GM19043 (cell line): ENCODE measurements around the gene RANBP1.
"Not testable (repeated sequence)": the region's sequence is repeated elsewhere in the genome, so short reads cannot be mapped to it uniquely, and the experiment has no call there.

Source experiments
- ATAC-seq: cut with Tn5 transposase; IDR thresholded peaks from one replicate; pipeline ENCODE4 v1.9.1; 2021; ENCODE audit warnings: low read depth; ENCODE audit not compliant: unreplicated experiment

RANBP1 gene

DNA sequence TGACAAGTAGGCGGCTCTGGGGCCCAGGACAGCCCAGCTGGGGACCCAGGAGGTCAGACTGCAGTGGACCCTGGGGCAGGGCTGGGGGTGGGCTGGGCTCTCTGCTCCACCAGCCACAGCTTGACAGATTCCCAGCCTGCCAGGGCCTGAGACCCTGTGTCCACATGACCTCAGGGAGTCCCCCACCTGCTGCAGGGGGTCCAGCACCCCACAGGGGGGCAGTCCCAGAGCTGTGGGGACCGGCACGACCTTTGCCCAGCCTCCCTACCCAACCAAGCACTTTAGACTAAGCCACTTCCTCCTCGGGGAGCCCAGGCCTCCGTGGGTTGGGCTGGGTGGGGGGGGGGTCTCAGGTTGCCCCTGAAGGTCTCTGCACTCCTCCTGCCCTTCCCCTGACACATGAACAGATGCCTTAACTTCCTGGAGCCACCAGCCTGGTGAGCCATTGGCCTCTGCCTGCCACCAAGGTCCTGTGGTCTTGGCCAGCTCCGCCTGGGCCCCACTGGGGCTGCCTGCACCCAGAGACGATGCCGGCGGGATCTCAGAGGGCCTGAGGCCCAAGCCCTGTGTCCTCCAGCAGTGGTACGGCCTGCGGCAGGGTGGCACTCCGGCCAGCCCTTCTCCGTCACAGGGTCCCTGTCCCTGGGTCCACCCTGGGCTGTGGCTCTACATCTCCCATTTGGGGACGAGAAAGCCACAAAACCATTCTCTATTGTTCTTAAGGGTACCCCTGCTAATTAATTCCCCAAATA, 31.5 kb downstream of the RANBP1 start:
- ATAC-seq = no peak

DNA sequence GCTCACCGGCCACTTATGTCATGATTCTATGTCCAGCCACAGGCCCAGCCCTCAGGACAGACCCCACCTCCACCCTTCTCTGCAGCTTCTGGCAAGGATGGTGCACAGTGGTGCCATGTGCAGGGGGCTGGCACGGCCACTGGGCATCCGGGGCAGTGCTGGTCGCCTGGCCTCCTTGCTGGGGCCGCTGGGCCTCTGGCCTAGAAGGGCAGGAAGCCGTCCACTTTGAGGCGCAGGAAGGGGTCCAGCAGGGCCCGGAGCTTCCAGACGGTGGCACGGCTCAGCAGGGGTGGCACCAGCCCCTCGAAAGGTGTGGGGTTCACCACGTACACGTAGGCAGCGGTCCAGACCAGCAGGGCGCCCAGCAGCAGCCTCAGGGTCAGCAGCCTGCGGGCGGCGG, 32.5 kb downstream of the RANBP1 start:
- ATAC-seq = no peak

DNA sequence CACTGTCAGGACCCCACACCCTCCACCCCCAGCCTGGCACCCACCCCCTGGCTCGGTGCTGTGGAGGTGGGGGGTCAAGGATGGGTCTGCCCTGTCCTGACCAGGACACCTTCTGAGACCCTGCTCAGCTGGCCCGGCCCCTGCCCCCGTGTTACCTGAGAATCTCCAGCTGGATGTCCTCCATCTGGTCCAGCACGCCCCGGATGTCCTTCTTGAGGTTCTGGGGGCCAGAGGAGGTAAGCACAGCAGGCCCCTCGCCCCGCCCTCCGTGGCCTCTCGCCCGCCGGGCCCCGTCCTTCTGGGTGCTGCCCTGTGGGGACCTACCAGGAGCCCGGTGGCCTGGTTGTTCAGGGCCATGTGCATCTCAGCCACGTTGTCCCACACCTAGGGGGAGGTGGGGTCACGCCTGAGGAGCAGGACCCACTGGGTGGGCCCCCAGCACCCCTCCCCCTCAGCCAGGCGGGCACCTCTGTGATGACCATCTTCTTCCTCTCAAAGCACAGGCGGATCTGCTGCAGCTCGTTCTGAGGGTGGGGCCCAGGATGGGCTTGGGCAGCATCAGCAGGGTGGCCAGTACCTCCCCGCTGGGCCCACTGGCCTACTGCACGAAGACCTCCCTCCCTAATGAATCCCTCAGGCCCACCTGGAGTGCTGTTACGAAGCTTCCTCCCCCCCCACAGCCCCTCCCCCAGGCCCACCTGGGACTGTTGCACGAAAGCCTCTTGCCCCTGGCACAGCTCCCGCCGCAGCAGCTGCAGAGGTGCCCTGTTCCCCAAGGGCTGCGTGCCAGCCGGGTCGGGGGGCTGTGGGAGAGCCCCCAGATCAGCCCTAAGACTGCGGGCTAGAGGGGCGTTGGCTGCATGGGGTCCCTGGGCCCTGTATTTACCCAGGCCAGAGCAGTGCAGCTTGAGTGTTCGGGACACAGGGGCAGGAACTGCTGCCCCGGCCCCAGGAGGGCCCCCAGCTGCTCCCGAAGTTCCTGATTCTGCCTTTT, 33.6 kb downstream of the RANBP1 start:
- no peak for ATAC-seq

DNA sequence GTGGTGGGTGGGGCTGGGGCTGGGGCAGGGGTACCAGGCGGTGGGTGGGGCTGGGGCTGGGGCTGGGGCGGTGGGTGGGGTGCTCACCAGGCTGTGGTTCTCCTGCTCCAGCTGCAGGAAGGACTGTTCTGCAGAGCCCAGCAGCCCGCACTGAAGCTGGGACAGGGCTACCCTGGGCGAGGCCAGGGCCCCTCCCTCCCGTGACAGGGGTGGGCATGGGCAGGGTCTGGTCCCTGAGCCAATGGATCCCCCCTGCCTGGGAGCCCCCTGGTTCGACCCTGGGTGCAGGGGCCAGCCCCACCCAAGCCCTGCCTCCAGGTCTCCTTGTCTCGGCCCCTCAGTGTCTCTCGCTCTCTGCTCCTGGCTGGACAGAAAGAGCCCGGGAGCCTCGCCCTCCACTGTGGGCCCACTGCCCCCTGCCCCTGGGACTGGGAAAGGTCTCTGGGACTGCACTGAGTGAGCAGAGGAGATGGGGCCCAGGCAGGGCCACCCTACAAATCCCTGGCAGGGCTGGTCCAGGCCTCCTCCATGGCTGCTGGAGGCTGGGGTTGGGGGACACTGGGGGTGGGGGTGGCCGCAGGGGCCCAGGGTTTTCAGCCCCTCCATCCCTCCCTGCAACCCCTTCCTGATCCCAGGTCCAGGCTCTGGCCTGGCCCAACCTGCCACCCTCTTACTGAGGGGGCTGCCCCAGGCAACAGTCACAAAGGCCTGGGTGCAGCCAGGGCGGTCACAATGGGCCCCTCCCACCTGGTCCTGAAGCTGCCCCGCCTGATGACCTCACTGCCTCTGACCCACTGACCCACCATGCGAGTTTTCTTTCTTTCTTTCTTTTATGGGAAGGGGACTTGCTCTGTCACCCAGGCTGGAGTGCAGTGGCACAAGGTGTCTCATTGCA, 34.7 kb downstream of the RANBP1 start, which contains the start of gene CCDC188:
Gene CCDC188, minus strand, starts transcription at position 675 of the 895 bp plus-strand sequence. Its CDS starts 69 bp downstream, at position 606.
- no peak for ATAC-seq

DNA sequence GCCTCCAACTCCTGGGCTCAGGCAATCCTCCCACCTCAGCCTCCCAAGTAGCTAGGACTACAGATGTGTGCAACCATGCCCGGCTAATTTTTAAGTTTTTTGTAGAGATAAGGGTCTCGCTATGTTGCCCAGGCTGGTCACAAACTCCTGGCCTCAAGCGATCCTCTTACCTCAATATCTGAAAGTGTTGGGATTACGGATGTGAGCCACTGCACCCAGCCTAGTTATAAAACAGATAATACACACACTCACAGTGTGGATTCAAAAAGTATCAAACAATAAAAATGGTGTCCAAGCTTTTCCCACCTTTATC, 35.3 kb downstream of the RANBP1 start:
- no peak for ATAC-seq

GRCh38 chr22:20152464-20152890, 36.6 kb downstream of the RANBP1 start:
- no peak for ATAC-seq

- ATAC-seq = no peak
Measured at GRCh38 chr22:20153945-20154344, 38.0 kb downstream of the RANBP1 start.

DNA sequence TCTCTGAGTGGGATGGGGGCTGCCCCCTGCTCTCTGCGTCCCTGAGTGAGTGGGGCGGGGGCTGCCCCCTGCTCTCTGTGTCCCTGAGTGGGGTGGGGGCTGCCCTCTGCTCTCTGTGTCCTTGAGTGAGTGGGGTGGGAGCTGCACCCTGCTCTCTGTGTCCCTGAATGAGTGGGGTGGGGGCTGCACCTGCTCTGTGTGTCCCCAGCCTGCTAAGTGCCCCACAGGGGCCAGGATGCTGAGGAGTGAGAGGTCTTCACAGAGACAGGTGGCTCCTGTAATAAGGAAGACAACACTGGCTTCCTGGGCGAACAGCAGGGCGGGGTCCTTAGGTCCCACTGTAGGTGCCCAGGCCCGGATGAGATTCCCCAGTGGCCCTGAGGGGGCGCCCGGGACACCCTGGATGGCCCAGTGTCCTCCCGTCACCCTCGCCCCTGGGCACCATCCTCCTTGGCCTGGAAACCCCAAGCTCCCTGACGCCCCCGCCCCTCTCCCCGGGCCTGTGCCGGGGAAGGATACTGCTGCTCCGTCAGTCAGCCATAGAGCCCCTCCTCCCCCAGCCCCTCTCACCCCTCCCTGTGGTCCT, 38.8 kb downstream of the RANBP1 start:
- ATAC-seq = no peak

DNA sequence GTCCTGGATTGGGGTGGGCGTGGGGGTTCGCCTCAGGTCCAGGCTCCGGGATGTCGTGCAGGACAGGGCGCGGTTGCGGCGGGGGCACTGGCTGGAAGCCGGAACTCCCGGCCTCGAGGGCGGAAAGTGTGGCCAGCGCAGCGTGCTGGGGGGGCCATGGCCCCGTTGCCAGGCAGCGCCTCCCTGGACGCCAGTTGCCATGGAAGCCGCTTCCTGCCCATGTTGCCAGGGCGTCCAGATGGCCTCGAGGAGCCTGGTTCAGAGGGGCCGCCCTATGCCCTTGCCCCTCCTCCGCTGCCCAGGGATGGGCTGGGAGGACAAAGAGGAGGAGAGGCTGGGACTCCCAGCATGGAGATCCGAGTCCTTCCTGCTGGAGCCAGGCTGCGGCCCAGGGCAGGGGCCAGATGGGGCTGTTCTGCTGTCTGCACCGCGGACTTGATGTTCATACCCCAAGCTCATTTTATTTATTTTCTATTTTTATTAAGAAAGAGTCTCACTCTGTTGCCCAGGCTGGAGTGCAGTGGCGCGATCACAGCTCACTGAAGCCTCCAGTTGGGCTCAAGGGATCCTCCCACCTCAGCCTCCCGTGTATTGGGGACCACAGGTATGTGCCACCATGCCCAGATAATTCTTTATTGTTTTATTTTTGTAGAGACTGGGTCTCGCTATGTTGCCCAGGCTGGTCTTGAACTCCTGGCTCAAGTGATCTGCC, 39.6 kb downstream of the RANBP1 start:
- no peak for ATAC-seq

DNA sequence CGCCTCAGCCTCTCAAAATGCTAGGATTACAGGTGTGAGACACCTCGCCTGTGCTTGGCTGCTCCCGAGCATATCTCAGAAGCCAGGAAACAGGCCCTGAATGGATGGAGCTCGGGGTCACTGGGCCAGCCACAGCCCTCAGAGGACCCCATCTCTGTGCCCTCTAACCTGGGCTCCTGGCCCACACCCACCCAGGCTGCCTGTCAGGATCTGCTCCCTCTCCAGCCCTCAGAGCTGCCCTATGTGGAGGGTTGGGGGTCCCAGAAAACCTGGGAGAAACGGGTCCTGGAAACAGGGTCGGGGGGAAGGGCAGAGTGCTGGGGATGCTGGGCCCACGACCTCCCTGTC, 40.1 kb downstream of the RANBP1 start:
- no peak for ATAC-seq

DNA sequence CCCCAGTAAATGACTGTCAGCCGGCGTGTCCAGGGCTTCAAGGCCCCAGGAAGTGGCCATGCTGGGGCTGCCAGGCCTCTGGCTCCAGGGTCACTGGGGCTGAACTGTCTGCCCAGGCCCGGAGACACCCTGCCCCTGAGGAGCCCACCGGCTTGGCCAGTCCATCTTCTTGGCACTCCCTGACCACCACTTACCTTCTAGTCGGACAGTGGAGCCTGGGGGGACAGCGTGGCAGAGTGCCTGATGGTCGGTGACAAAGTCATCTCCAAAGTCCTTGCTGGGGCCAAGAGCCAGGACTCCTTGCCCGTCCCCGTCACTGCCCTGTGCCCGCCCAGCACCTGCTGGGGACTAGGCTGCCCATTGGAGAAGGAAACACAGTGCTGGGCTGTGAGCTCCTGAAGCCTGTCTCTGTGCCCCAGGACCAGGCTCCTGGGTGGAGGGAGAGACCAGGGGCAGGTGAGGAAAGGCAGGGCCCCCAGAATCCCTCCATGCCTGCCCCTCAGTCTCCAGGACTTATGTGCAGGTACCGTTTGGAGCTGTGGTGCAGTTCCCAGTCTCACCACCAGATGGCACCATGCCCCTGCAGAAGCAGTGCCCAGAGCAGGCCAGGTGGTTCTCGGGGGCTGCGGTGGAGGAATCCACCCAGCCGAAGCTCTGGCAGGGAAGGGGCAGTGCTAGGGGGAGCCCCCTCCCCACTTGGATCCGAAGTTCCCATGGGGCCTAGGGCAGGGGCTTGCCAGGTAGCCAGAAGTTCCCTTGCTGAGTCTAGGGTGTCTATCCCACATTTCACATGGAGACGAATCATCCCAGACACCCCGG, 40.9 kb downstream of the RANBP1 start:
- no peak for ATAC-seq

- ATAC-seq = no peak
Measured at GRCh38 chr22:20157430-20158183, 41.7 kb downstream of the RANBP1 start.

GRCh38 chr22:20158391-20159036, 42.6 kb downstream of the RANBP1 start:
- ATAC-seq = no peak

GRCh38 chr22:20159076-20159475, 43.2 kb downstream of the RANBP1 start:
- no peak for ATAC-seq

DNA sequence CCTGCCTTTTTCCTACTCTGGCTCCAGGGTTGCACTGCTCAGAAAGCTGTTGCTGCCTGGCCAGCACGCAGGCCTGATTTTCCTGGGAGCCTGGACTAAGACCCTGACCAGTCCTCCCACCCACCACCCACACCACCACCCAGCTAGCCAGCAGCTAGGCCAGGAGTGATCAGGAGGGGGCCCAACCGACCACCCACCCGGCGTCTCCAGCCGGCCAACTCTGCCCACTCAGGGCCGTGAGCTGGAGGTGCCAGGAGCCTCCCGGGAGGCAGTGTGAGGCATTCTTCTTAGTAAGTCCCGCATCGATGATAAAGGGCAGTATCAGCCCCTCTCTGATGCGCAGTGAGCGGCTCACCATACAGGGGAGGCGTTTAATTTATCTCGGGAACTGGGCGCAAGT, 43.6 kb downstream of the RANBP1 start:
- not testable (repeated sequence) for ATAC-seq

DNA sequence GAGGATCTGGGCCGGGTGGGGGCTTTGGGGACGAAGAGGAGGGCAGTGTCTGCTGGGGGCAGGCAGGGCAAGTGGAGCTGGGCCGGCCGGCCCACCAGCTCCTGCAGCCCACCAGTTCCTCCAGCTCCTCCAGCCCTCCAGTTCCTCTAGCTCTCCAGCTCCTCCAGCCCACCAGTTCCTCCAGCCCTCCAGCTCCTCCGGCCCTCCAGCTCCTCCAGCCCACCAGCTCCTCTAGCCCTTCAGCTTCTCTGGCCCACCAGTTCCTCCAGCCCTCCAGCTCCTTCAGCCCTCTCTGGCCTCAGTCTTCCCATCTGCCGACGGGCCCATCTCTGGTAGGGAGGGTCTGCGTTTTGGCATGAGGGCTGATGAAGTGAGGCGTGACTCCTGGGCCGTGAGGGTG, 44.1 kb downstream of the RANBP1 start:
- ATAC-seq = no peak

DNA sequence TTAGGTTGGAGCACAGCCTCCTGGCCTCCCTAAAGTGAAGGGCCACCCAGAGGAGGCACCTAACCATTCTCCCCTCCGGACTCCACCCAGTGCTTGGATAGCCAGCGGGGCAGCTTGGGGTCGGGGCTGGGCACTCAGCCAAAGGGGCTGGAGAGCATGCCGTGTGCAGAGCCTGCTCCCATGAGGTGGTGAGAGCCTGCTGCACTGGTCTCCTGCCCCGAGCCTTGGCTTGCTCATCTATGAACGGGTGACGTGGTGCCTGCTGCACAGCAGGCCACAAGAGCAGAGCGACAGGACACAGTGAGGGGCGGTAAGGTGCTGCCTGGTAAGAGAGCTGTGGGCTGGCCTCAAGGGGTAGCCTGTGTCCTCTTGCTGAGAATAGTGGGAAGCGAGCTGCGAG, 49.0 kb downstream of the RANBP1 start:
- ATAC-seq = no peak

GRCh38 chr22:20165421-20165820, 49.5 kb downstream of the RANBP1 start:
- ATAC-seq = no peak
